ENCODE results near the gene MYO19.
"Not testable (repeated sequence)": the region's sequence is repeated elsewhere in the genome, so short reads cannot be mapped to it uniquely, and the experiment has no call there.

Gene MYO19

GRCh38 chr17:36498560-36499300, 35.9 kb downstream of the MYO19 start:
- no peak for DNase-seq

- no peak for DNase-seq
Measured at GRCh38 chr17:36498155-36498554, 36.5 kb downstream of the MYO19 start.

- no peak for DNase-seq
Measured at GRCh38 chr17:36496018-36496789, 38.5 kb downstream of the MYO19 start.

GRCh38 chr17:36495076-36495578, 39.5 kb downstream of the MYO19 start:
- no peak for DNase-seq

GRCh38 chr17:36494674-36495073, 40.0 kb downstream of the MYO19 start:
- DNase-seq, result no peak

GRCh38 chr17:36493956-36494355, 40.7 kb downstream of the MYO19 start:
- DNase-seq, result no peak

GRCh38 chr17:36486204-36487194, 48.2 kb downstream of the MYO19 start, which contains the start of gene ZNHIT3:
ZNHIT3 (plus strand) TSS chr17:36486681; CDS start chr17:36486700, 19 bp downstream.
- peak; percentile 96 for DNase-seq

GRCh38 chr17:36485805-36486203, 48.9 kb downstream of the MYO19 start:
- no peak for DNase-seq

- DNase-seq, result no peak
Measured at GRCh38 chr17:36485027-36485426, 49.6 kb downstream of the MYO19 start.

- not testable (repeated sequence) for DNase-seq
Measured at GRCh38 chr17:36484021-36484420, 50.6 kb downstream of the MYO19 start.

GRCh38 chr17:36482611-36483504, 51.8 kb downstream of the MYO19 start:
- DNase-seq, result peak; percentile 7

- no peak for DNase-seq
Measured at GRCh38 chr17:36481829-36482228, 52.8 kb downstream of the MYO19 start.

GRCh38 chr17:36475346-36475970, 59.2 kb downstream of the MYO19 start:
- DNase-seq, result no peak

- no peak for DNase-seq
Measured at GRCh38 chr17:36474571-36474970, 60.1 kb downstream of the MYO19 start.

GRCh38 chr17:36470499-36470898, 64.2 kb downstream of the MYO19 start:
- DNase-seq, result no peak

GRCh38 chr17:36469733-36470132, 64.9 kb downstream of the MYO19 start:
- DNase-seq, result no peak

GRCh38 chr17:36468903-36469635, 65.6 kb downstream of the MYO19 start:
- no peak for DNase-seq

GRCh38 chr17:36464765-36465088, 69.9 kb downstream of the MYO19 start:
- DNase-seq, result no peak

GRCh38 chr17:36463916-36464764, 70.5 kb downstream of the MYO19 start:
- DNase-seq, result no peak

Data from NCI-H748 treated with DMSO at 0.1 percent for 48 hours (cell line).